Peyer's patch (tissue), 4 donors: ENCODE measurements around the gene ARL9.

Source experiments
- POLR2A ChIP-seq, 2 donors: fragments of 450-650 bp; IDR thresholded peaks; one replicate each; pipeline ENCODE4 v1.5.1; 2017; ENCODE audit warnings: antibody characterized with exemption in 2 of 2, mild to moderate bottlenecking in 2 of 2, moderate library complexity in 2 of 2
- TF ChIP-seq, protein P1 (sequence below), 6 experiments: fragments of 450-650 bp in 4 of 6; fragments of 200-600 bp in 2 of 6; sonication (generic) in 1 of 6; IDR thresholded peaks; one replicate each; pipeline ENCODE4 v1.5.1; 2017 to 2019; ENCODE audit warnings: antibody characterized with exemption in 6 of 6, mild to moderate bottlenecking in 3 of 6, moderate library complexity in 1 of 6

DNA sequence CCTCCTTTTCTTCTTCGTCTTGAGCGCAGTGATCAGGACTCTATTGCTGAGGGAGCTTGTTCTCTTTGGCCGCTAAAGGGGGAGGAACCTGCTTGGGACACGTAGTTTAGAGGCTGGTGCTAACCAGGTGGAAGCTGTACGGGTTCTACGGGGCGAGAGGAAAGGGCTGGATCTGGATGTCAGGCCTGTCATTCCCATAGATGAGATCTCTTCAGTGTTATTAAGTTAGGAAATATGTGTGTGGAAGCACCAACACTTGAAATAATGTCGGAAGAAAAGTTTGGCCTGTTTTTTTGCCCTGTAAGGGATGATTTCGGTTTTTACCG, 37.5 kb upstream of the ARL9 start:
- TF ChIP-seq POLR2A (IDR thresholded peaks at IDR 0.05) = no peak
- TF ChIP-seq, protein P1, sequence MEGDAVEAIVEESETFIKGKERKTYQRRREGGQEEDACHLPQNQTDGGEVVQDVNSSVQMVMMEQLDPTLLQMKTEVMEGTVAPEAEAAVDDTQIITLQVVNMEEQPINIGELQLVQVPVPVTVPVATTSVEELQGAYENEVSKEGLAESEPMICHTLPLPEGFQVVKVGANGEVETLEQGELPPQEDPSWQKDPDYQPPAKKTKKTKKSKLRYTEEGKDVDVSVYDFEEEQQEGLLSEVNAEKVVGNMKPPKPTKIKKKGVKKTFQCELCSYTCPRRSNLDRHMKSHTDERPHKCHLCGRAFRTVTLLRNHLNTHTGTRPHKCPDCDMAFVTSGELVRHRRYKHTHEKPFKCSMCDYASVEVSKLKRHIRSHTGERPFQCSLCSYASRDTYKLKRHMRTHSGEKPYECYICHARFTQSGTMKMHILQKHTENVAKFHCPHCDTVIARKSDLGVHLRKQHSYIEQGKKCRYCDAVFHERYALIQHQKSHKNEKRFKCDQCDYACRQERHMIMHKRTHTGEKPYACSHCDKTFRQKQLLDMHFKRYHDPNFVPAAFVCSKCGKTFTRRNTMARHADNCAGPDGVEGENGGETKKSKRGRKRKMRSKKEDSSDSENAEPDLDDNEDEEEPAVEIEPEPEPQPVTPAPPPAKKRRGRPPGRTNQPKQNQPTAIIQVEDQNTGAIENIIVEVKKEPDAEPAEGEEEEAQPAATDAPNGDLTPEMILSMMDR (IDR thresholded peaks at IDR 0.05) = no peak
